SK-N-SH treated with all-trans-retinoic acid at 6 μM for 48 hours (cell line): ENCODE data around the gene NTNG1.

ENCODE experiments used
- ATAC-seq: fragments of 200-7000 bp; cut with Tn5 transposase; 3 replicates; pipeline ENCODE4 v1.9.1; 2020; ENCODE audit warnings: mild to moderate bottlenecking, moderate library complexity
- ARNTL ChIP-seq: fragments of 450-650 bp; formaldehyde crosslinking; IDR thresholded peaks from 2 replicates; pipeline ENCODE4 v1.5.0; 2020; ENCODE audit warnings: low read depth, mild to moderate bottlenecking, moderate library complexity, borderline replicate concordance
- BACH2 ChIP-seq: fragments of 250-450 bp; sonication (Bioruptor Pico); IDR thresholded peaks from 2 replicates; pipeline ENCODE4 v1.9.0; 2021; ENCODE audit warnings: mild to moderate bottlenecking, borderline replicate concordance
- CREB5 ChIP-seq: fragments of 250-450 bp; sonication (Bioruptor Pico); IDR thresholded peaks from 2 replicates; pipeline ENCODE4 v1.5.1; 2020; ENCODE audit warnings: low read depth, mild to moderate bottlenecking, moderate library complexity
- CSDC2 ChIP-seq: fragments of 250-450 bp; sonication (Bioruptor Pico); IDR thresholded peaks from 2 replicates; pipeline ENCODE4 v1.5.0; 2020; ENCODE audit warnings: mild to moderate bottlenecking, moderate library complexity
- CSRNP3 ChIP-seq: fragments of 250-450 bp; sonication (Bioruptor Pico); IDR thresholded peaks from 2 replicates; pipeline ENCODE4 v1.5.1; 2021; ENCODE audit warnings: mild to moderate bottlenecking, moderate library complexity
- ESRRG ChIP-seq: fragments of 250-450 bp; sonication (Bioruptor Pico); IDR thresholded peaks from 2 replicates; pipeline ENCODE4 v1.6.1; 2021; ENCODE audit warnings: mild to moderate bottlenecking
- GLIS3 ChIP-seq: fragments of 250-450 bp; sonication (Bioruptor Pico); IDR thresholded peaks from 2 replicates; pipeline ENCODE4 v1.5.0; 2020; ENCODE audit warnings: mild to moderate bottlenecking, moderate library complexity
- ISL1 ChIP-seq: fragments of 250-450 bp; sonication (Bioruptor Pico); IDR thresholded peaks from 2 replicates; pipeline ENCODE4 v2.1.2; 2022; ENCODE audit warnings: mild to moderate bottlenecking, moderate library complexity
- PATZ1 ChIP-seq: fragments of 250-450 bp; sonication (Bioruptor Pico); IDR thresholded peaks from 2 replicates; pipeline ENCODE4 v1.8.0; 2020; ENCODE audit warnings: mild to moderate bottlenecking, moderate library complexity, borderline replicate concordance
- POU6F1 ChIP-seq: fragments of 250-450 bp; sonication (Bioruptor Pico); IDR thresholded peaks from 2 replicates; pipeline ENCODE4 v1.8.0; 2021; ENCODE audit warnings: low read depth, mild to moderate bottlenecking, moderate library complexity, borderline replicate concordance
- PPARA ChIP-seq: fragments of 250-450 bp; sonication (Bioruptor Pico); IDR thresholded peaks from 2 replicates; pipeline ENCODE4 v1.5.0; 2020; ENCODE audit warnings: mild to moderate bottlenecking, borderline replicate concordance
- RARB ChIP-seq: fragments of 250-450 bp; sonication (Bioruptor Pico); IDR thresholded peaks from 2 replicates; pipeline ENCODE4 v1.8.0; 2021; ENCODE audit warnings: mild to moderate bottlenecking, moderate library complexity
- TCF4 ChIP-seq: fragments of 250-450 bp; sonication (Bioruptor Pico); IDR thresholded peaks from 2 replicates; pipeline ENCODE4 v1.8.0; 2021; ENCODE audit warnings: mild to moderate bottlenecking, moderate library complexity, borderline replicate concordance
- TOX ChIP-seq: fragments of 250-450 bp; sonication (Bioruptor Pico); IDR thresholded peaks from 2 replicates; pipeline ENCODE4 v1.8.0; 2021; ENCODE audit warnings: mild to moderate bottlenecking, moderate library complexity, borderline replicate concordance
- TSHZ2 ChIP-seq: fragments of 250-450 bp; sonication (Bioruptor Pico); IDR thresholded peaks from 2 replicates; pipeline ENCODE4 v1.5.0; 2020; ENCODE audit warnings: mild to moderate bottlenecking, moderate library complexity
- ZC3H10 ChIP-seq: fragments of 250-450 bp; sonication (Bioruptor Pico); IDR thresholded peaks from 2 replicates; pipeline ENCODE4 v1.5.1; 2021; ENCODE audit warnings: mild to moderate bottlenecking, moderate library complexity
- ZFP30 ChIP-seq: fragments of 450-650 bp; formaldehyde crosslinking; IDR thresholded peaks from 2 replicates; pipeline ENCODE4 v1.5.0; 2022; ENCODE audit warnings: mild to moderate bottlenecking, moderate library complexity
- ZNF70 ChIP-seq: fragments of 450-650 bp; formaldehyde crosslinking; IDR thresholded peaks from 2 replicates; pipeline ENCODE4 v1.5.0; 2020; ENCODE audit warnings: mild to moderate bottlenecking, moderate library complexity

The NTNG1 gene

GRCh38 chr1:107291987-107292386 lies 151.1 kb downstream of the NTNG1 start:
- ATAC-seq, result no peak
- TF ChIP-seq CSDC2 (no peak), GLIS3 (CRISPR knock-in tag) (no peak), TOX (CRISPR knock-in tag) (no peak), ARNTL (CRISPR knock-in tag) (no peak), TSHZ2 (CRISPR knock-in tag) (no peak), BACH2 (CRISPR knock-in tag) (no peak), TCF4 (CRISPR knock-in tag) (no peak), ZC3H10 (CRISPR knock-in tag) (no peak), CREB5 (no peak), CSRNP3 (CRISPR knock-in tag) (no peak), POU6F1 (CRISPR knock-in tag) (no peak), ZNF70 (no peak), RARB (CRISPR knock-in tag) (no peak), PPARA (no peak), ESRRG (CRISPR knock-in tag) (no peak), PATZ1 (CRISPR knock-in tag) (no peak), ISL1 (no peak)

- ATAC-seq, result no peak
- no peak for TF ChIP-seq PATZ1 (CRISPR knock-in tag)
- TF ChIP-seq ARNTL (CRISPR knock-in tag), result no peak
- TF ChIP-seq CSRNP3 (CRISPR knock-in tag), result no peak
- TF ChIP-seq ZFP30 (CRISPR knock-in tag), result no peak
- no peak for TF ChIP-seq BACH2 (CRISPR knock-in tag)
Measured at GRCh38 chr1:107293901-107294613, 153.2 kb downstream of the NTNG1 start.
